ENCODE data around the gene PEAK1. TPM values are rescaled to one million over a fixed set of nuclear protein-coding genes. Genes with fewer than 3 reads are reported as not detected.

Gene PEAK1
- total and polyA plus RNA-seq, 9 of the 15 experiments (the other 6 are each of a cell fraction or from before 2014, with no cell fraction given), result 0.99 to 22.4 (median 10.8) TPM

DNA sequence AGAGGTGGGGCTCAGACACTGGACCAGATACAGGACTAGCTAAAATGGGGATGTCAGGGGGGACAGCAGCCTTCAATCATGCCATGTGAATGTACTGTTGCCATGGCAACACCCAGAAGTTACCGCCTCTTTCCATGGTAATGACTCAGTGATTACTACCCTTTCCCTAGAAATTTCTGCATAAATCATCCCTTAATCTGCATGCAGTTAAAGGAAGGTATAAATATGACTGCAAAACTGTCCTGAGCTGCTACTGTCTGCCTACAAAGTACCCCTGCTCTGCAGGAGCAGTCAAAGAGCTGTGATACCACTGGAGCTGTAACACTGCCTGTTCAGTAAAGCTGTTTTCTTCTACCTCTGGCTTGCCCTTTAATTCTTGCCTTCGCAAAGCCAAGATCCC is 168.2 kb downstream of the PEAK1 start (continued):
- no peak for TF ChIP-seq ZNF717 (CRISPR knock-in tag; IDR thresholded peaks at IDR 0.05)
- TF ChIP-seq, protein P1, sequence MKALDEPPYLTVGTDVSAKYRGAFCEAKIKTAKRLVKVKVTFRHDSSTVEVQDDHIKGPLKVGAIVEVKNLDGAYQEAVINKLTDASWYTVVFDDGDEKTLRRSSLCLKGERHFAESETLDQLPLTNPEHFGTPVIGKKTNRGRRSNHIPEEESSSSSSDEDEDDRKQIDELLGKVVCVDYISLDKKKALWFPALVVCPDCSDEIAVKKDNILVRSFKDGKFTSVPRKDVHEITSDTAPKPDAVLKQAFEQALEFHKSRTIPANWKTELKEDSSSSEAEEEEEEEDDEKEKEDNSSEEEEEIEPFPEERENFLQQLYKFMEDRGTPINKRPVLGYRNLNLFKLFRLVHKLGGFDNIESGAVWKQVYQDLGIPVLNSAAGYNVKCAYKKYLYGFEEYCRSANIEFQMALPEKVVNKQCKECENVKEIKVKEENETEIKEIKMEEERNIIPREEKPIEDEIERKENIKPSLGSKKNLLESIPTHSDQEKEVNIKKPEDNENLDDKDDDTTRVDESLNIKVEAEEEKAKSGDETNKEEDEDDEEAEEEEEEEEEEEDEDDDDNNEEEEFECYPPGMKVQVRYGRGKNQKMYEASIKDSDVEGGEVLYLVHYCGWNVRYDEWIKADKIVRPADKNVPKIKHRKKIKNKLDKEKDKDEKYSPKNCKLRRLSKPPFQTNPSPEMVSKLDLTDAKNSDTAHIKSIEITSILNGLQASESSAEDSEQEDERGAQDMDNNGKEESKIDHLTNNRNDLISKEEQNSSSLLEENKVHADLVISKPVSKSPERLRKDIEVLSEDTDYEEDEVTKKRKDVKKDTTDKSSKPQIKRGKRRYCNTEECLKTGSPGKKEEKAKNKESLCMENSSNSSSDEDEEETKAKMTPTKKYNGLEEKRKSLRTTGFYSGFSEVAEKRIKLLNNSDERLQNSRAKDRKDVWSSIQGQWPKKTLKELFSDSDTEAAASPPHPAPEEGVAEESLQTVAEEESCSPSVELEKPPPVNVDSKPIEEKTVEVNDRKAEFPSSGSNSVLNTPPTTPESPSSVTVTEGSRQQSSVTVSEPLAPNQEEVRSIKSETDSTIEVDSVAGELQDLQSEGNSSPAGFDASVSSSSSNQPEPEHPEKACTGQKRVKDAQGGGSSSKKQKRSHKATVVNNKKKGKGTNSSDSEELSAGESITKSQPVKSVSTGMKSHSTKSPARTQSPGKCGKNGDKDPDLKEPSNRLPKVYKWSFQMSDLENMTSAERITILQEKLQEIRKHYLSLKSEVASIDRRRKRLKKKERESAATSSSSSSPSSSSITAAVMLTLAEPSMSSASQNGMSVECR (CRISPR knock-in tag; IDR thresholded peaks at IDR 0.05), result no peak
- TF ChIP-seq PHB (CRISPR knock-in tag; IDR thresholded peaks at IDR 0.05), result no peak
- no peak for TF ChIP-seq CBX5 (IDR thresholded peaks at IDR 0.05; ENCODE audit: borderline replicate concordance, low read depth)
- peak; percentile 96 for TF ChIP-seq RFX1 (IDR thresholded peaks at IDR 0.05)
- TF ChIP-seq, protein P2, sequence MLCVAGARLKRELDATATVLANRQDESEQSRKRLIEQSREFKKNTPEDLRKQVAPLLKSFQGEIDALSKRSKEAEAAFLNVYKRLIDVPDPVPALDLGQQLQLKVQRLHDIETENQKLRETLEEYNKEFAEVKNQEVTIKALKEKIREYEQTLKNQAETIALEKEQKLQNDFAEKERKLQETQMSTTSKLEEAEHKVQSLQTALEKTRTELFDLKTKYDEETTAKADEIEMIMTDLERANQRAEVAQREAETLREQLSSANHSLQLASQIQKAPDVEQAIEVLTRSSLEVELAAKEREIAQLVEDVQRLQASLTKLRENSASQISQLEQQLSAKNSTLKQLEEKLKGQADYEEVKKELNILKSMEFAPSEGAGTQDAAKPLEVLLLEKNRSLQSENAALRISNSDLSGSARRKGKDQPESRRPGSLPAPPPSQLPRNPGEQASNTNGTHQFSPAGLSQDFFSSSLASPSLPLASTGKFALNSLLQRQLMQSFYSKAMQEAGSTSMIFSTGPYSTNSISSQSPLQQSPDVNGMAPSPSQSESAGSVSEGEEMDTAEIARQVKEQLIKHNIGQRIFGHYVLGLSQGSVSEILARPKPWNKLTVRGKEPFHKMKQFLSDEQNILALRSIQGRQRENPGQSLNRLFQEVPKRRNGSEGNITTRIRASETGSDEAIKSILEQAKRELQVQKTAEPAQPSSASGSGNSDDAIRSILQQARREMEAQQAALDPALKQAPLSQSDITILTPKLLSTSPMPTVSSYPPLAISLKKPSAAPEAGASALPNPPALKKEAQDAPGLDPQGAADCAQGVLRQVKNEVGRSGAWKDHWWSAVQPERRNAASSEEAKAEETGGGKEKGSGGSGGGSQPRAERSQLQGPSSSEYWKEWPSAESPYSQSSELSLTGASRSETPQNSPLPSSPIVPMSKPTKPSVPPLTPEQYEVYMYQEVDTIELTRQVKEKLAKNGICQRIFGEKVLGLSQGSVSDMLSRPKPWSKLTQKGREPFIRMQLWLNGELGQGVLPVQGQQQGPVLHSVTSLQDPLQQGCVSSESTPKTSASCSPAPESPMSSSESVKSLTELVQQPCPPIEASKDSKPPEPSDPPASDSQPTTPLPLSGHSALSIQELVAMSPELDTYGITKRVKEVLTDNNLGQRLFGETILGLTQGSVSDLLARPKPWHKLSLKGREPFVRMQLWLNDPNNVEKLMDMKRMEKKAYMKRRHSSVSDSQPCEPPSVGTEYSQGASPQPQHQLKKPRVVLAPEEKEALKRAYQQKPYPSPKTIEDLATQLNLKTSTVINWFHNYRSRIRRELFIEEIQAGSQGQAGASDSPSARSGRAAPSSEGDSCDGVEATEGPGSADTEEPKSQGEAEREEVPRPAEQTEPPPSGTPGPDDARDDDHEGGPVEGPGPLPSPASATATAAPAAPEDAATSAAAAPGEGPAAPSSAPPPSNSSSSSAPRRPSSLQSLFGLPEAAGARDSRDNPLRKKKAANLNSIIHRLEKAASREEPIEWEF (CRISPR knock-in tag; IDR thresholded peaks at IDR 0.05), result no peak
- no peak for TF ChIP-seq ZNF696 (CRISPR knock-in tag; conservative IDR thresholded peaks at IDR 0.05)
- no peak for TF ChIP-seq MCM2 (IDR thresholded peaks at IDR 0.05; ENCODE audit: low read depth)
- TF ChIP-seq ZEB2 (IDR thresholded peaks at IDR 0.05), result no peak
- no peak for TF ChIP-seq GATA2 (CRISPR knock-in tag; IDR thresholded peaks at IDR 0.05)

Data from K562 (cell line).